ENCODE results near the gene MFNG.

- no peak for TF ChIP-seq CTCF (IDR thresholded peaks at IDR 0.05; ENCODE audit: low read depth, low read length)
- no peak for TF ChIP-seq POLR2A (IDR thresholded peaks at IDR 0.05; ENCODE audit: extremely low read depth, insufficient read length)
Measured at GRCh38 chr22:37443086-37443485, 43.1 kb downstream of the MFNG start.

All from NB4 (cell line).